Gastrocnemius medialis (tissue), 4 donors: ENCODE measurements around the gene PCSK6.

Experiments
- POLR2A ChIP-seq, 2 donors: fragments of 450-650 bp; IDR thresholded peaks; one replicate each; pipeline ENCODE4 v1.6.1; 2017; ENCODE audit warnings: antibody characterized with exemption in 2 of 2, mild to moderate bottlenecking in 2 of 2, moderate library complexity in 2 of 2
- TF ChIP-seq, protein P1 (sequence below), 5 experiments: fragments of 450-650 bp in 3 of 5; fragments of 200-600 bp in 2 of 5; sonication (generic) in 2 of 5; IDR thresholded peaks in 4 of 5; conservative IDR thresholded peaks in 1 of 5; 1 replicate in 4 of 5; 2 replicates in 1 of 5; pipeline ENCODE4 v1.5.1; 2016 to 2019; ENCODE audit warnings: antibody characterized with exemption in 5 of 5, mild to moderate bottlenecking in 3 of 5, moderate library complexity in 3 of 5

DNA sequence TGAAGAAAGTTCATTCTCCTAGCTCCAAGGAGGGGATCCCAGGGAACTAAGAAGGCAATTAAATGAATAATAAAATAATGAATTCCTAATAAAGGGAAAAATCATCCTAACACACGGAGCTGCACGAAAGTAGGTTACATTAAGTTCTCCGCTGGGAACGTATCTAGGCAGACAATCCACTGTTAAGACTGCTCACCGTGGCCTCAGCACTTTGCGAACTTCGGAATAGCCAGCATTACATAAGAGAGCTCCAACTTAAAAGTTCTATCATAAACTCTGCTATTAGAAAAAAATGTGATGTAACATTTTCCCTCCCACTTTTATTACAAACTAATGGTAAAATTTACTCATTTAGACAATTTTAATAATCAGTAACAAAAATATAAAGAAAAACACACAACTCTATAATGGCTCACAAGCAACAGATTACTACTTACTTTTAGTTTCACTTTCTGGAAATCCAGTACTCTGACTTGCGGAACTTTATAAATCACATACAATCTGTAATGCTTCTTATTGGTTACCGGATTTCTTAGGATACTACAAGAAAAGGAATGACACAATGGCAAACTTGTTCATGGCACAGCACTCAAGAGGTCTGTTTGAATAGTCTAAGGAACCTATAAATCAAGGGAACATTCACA is 202.9 kb downstream of the PCSK6 start:
- TF ChIP-seq, protein P1, sequence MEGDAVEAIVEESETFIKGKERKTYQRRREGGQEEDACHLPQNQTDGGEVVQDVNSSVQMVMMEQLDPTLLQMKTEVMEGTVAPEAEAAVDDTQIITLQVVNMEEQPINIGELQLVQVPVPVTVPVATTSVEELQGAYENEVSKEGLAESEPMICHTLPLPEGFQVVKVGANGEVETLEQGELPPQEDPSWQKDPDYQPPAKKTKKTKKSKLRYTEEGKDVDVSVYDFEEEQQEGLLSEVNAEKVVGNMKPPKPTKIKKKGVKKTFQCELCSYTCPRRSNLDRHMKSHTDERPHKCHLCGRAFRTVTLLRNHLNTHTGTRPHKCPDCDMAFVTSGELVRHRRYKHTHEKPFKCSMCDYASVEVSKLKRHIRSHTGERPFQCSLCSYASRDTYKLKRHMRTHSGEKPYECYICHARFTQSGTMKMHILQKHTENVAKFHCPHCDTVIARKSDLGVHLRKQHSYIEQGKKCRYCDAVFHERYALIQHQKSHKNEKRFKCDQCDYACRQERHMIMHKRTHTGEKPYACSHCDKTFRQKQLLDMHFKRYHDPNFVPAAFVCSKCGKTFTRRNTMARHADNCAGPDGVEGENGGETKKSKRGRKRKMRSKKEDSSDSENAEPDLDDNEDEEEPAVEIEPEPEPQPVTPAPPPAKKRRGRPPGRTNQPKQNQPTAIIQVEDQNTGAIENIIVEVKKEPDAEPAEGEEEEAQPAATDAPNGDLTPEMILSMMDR (IDR thresholded peaks at IDR 0.05 in 4 of 5, conservative IDR thresholded peaks at IDR 0.05 in 1 of 5): no peak
- no peak for TF ChIP-seq POLR2A (IDR thresholded peaks at IDR 0.05)
